ENCODE results near the gene TAF1C.

TAF1C gene

DNA sequence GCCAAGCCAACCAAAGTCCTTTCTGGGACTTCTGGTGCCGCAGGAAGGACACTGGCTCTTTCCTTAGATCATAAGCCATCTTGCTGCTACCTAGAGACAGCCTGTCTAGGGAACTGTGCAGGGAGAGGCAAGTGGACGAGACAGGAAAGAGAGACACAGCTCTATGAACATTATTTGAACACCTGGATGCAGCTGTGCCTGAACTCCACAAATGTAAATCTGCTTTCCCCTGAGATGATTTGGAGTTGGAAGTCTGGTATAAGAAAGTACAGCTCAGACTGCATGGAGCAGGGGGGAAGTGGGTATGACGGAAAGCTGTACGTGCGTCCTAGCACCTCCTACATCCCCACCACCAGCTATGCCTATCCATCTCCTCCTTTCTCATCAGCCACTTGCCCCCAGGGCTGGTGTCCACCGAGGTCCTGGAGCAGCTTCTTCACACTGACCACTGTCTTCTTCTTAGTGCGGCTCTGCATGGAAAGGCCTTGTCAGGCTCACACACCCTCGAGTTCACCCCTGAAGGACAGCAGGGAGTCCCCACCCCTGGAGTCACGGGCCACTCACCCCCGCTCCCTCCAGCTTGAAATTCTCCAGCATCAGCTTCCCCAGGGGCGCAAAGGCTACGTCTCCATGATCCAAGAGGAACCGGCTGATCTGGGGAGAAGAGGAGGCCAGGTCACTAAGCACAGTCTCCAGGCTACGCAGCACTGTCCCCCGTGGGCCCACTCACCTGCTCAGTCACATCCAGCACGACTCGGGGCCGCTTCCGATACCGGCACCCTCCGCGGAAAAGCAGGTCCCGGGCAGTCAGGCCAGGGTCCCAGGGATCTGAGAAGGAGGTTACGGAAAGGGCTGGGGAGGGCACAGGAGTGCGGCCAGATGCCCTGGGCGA, 3.9 kb downstream of the TAF1C start:
- no peak for DNase-seq

DNA sequence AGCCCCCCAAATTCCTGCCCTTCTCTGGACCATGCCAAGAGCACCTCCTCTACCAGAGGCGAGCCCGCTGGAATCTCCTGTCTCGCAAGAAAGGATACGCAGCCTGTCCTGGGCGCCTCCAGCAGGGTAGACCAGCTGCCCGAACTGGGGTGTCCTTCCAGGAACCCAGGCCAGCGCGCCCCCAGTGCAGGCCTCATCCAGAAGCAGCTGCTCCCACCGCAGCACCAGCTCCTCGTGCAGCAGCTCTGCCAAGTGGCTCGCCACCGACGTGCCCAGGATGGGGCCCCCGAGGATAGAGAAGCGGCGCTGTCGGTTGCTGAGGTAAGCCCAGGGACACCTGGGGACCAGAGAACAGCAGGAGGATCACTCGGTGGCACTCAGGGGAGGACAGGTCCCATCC, 4.8 kb downstream of the TAF1C start:
- no peak for DNase-seq

GRCh38 chr16:84181144-84181915, 5.5 kb downstream of the TAF1C start:
- DNase-seq = no peak

- no peak for DNase-seq
Observed at GRCh38 chr16:84180519-84181140, 6.2 kb downstream of the TAF1C start.

DNA sequence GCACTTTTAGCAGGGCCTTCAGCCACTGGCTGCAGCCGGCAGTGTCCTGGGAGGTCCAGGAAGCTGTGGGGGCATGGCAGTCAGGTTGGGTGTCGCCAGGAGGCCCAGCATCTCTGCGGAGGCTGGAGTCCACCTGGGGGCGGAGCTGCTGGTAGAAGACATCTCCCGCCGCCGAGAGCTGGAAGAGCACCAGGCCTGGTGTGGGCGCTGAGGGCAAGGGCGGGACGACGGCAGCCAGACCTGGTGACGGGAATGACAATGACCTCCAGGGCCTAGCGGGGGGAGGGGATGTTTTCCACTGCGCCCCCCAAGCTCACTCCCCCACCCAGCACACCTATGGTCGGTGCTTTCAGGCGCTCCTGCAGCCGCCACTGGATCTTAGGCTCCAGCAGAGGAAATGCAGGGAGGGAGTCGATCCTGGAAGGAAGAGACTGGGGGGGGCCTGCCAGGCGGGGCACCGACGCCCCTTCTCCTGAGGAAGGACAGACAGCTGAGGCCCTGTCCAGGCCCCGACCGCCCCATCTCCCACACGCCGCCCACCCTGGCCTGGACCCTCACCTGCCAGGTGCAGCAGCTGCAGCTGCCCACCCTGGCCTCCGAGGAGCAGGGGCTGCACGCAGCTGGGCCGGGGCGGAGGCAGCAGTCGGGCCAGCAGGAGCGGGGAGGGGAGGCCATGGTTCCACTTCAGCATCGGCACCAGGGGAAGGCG, 7.1 kb downstream of the TAF1C start:
- no peak for DNase-seq

DNA sequence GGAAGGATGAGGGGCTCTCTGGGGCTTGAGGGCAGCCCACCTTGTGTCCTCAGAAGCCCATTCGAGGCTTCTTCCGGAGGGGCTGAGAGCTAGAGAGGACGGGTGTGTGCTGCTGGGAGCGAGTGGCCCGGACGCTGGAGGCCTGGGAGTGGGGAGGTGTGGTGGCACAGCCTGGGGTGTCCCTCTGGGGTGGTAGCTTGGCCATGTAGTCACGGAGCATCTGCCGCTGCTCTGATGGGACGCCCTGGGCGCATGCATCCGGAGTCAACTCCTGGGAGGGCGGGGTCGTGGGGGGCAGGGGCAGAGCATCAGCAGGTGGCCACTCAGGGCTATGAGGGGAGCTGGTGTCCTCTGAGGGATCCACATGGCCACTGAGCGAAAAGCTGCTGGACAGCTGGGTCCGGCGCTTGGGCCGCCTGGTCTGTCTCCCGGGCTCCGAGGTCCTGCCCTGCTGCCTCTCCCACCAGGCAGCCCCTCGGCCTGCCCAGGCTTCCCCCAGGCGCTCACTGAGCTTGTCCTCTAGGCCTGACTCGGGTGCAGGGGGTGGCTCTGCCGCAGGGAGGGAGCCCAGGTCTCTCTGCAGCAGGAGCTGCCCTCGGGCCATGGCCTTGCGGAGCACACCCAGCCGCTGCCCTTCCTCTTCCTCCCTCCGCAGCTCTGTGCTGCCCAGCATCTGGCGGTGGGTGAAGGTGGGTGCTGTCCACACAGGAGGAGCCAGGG, 7.8 kb downstream of the TAF1C start:
- no peak for DNase-seq

- no peak for DNase-seq
Observed at GRCh38 chr16:84178146-84178765, 8.6 kb downstream of the TAF1C start.

- DNase-seq = peak; percentile 32
Observed at GRCh38 chr16:84177741-84178073, 9.2 kb downstream of the TAF1C start.

GRCh38 chr16:84176192-84177053, 10.4 kb downstream of the TAF1C start:
- no peak for DNase-seq

DNA sequence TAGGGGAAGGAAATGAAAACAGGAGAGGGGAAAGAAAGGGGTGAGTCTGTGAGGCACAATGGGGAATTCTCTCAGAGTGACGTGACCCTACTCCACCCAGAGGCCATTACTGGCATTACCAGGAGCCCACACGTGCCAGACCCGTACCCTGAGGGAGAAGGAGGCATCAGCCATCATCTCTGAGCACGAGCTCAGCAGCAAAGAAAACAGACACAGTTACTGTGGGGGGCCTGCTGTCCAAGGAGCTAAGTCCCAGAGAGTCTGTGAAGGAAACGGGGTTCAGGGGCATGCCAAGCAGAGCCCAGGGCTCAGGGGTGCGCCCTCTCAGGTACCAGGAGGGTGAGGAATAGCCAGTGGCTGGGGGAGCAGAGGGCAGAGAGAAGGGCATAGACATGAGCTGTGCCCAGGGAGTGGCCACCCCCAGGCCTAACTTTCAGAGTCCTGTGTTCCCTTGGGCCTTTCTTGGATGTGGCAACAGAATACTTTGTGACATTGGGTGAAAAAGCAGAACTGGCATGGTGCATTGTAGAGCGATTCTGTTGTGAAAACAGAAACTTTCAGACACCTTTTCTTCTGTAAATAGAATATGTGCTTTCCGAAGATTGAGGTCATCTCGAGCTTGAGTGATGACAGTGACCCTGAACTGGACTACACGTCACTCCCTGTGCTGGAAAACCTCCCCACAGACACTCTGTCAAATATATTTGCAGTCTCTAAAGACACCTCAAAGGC, 11.3 kb downstream of the TAF1C start:
- DNase-seq = peak; percentile 60

DNA sequence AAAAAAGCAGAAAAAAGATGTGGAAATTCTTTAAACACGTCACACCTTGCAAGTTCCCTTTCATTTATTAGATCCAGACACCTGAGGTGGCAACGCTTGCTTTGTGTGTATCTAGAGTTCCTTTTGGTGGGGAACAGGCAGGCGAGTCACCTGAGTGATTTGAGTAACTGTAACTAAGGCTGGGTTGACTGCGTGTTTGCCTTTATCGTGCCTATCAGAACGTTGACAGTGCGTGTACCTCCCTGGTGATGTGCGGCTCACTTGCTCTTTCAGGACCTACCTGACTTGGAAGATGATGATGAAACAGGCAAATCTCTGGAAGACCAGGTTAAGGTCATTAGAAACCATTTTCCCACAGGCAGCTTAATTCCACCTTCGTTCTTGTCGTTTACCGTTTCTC, 12.5 kb downstream of the TAF1C start:
- DNase-seq = no peak

GRCh38 chr16:84169765-84170310, 17.0 kb downstream of the TAF1C start:
- no peak for DNase-seq

GRCh38 chr16:84166796-84167695, 19.8 kb downstream of the TAF1C start:
- DNase-seq = no peak

DNA sequence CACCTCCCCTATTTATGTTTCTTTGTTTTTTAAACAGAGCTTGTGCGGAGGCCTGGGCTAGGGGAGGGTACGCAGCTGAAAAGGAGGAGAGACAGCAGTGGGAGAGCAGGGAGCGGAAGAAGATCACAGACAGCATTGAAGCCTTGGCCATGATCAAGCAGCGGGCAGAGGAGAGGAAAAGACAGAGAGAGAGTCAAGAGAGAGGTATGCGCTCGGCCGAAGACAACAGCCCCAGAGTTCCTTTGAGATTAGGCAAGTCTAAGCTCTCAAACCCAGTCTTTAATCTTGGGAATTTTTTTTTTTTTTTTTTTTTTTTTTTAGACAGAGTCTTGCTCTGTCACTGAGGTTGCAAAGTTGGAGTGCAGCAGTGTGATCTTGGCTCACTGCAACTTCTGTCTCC, 21.1 kb downstream of the TAF1C start:
- DNase-seq = no peak

DNA sequence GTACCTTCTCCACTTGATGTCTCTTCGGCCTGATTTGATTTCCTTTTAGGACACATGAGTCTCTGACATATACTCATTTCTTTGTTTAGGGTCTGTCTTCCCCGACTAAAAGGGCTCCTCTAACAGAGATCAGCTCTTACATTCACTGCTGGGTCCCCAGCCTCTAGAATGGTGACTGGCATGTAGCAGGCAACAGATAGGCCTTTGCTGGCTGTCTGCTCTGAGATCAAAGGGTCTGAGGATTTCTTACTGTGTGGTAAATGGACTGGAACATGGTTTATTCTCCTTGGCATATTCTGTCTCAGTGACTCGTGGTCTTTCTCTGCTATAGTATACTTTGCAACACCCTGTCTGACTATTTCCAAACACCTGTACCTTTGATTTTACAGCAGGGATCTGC, 25.1 kb downstream of the TAF1C start:
- no peak for DNase-seq

DNA sequence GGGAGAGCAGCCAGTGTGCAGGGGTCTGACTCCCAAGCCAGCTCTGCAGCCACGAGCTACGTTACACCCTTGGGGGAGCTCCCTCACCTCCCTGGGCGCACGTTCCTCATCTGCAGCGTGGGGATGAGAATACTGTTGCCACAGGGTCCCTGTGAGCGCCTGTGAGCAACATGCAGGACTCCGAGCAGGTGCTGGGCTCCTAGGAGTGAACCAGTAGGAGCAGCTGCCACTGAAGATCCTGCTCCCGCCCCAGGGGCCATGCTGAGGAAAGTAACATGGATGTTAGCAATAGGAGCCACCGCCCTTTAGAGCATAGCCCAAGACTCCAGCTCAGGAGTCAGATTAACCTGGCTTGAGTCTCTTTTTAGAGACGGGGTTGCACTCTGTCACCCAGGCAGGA, 25.8 kb downstream of the TAF1C start:
- no peak for DNase-seq

GRCh38 chr16:84159800-84160199, 27.1 kb downstream of the TAF1C start:
- no peak for DNase-seq

- DNase-seq = no peak
Observed at GRCh38 chr16:84159007-84159406, 27.9 kb downstream of the TAF1C start.

DNA sequence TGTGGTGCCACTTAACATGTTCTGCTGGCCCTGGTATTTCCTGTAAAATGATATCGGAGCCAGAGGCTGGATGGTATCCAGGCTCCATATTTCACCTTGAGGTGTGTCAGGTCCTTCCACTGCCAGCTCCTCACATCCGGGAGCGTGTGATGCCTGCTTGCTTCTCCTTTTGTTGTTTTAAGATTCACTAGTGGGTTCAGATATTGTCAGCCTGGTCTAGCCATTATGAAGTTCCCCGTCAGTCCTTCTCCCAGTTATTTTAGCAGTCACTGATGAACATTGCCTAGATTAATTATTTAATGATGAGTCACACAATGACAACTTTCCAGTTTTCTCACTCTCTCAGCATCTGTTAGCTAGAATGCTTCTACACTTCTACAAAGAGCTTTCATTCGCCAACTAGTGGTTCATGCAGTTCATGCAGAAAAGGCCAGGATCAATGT, 30.5 kb downstream of the TAF1C start:
- peak; percentile 34 for DNase-seq
